HG02970 (cell line): ENCODE data around the gene GPC4.
"Not testable (repeated sequence)": the region's sequence is repeated elsewhere in the genome, so short reads cannot be mapped to it uniquely, and the experiment has no call there.

Source experiments
- ATAC-seq: cut with Tn5 transposase; IDR thresholded peaks from one replicate; pipeline ENCODE4 v1.9.1; 2021; ENCODE audit warnings: mild to moderate bottlenecking, moderate library complexity, moderate number of reproducible peaks; ENCODE audit not compliant: unreplicated experiment, low FRiP score

Gene GPC4

GRCh38 chrX:133308499-133308897 lies 106.8 kb downstream of the GPC4 start:
- no peak for ATAC-seq

DNA sequence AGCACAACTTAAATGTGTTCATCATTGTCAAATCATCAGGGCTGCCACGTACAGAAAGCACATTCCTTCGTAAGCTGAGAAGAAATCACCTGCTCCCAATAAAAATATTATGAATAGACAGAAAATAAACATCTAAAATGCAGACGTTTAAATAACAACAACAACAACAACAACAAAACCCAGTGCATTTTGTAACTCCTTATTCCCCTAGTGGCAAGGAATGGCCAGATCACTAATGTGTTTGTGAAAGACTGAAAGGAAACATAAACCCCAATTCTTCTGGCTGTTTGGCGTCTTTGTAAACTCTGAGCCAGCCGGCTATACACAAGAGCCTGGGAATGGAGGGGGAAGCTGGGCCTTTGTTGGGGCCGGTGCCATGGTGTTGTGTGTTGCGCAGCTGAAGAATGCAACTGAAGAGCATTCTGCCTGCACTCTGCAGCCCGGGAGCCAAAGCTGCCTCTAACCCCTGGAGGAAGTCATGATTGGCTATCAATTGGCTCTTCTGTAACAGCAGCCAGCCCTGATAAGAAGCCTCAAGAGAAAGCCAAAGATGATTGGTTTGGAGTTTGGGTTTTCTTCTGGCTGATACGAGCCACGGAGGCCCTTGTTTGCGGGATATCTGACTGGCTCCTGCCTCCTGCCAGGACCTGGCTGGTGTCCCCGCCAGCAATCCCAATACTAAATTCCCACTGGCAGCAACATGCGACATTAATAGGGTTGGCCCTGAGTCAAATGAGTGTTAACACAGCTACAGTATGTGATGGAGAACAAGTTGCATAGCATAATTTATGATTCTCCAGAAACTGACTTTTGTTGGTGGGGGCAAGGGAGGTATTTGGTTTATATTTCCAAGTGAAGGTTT lies 107.4 kb downstream of the GPC4 start:
- ATAC-seq, result no peak

DNA sequence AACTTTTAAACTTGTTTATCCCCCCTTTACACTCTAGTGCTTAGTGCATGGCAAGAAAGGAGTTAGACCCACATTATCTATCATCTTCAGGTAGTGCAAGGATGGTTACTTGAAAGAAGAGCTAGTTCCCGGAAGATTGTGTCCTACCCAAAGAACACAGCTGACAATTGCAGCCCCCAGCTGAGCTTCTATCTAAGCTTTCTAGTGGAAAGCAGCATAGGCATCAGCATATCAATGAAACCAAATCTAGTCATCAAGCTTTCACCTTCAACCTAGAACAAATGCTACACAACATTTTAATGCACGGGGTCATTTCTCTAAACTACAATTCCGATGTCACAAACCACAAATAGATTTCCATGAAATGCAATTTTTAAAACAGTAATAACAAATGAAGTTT lies 108.2 kb downstream of the GPC4 start:
- ATAC-seq, result no peak

GRCh38 chrX:133306316-133306715 lies 109.0 kb downstream of the GPC4 start:
- no peak for ATAC-seq

DNA sequence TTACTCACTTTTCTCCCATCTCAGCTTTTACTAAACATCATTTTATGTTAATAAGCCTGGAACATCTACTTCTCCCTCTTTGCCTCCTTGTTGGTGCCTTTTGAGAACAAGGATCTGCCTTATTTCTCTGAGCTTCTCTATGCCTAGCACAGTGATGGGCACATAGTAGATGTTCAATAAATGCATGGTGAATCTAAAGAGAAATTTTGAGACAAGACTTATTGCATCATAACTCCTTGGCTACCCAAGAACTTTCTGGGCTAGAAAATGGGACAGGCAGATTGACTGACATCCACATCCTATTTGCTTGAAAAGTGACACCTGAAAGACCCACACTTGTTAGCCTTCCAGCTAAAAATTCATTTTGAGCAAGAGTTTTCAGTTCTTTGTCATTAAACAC lies 109.9 kb downstream of the GPC4 start:
- no peak for ATAC-seq

- ATAC-seq, result no peak
Measured at GRCh38 chrX:133302775-133303445, 112.4 kb downstream of the GPC4 start.

DNA sequence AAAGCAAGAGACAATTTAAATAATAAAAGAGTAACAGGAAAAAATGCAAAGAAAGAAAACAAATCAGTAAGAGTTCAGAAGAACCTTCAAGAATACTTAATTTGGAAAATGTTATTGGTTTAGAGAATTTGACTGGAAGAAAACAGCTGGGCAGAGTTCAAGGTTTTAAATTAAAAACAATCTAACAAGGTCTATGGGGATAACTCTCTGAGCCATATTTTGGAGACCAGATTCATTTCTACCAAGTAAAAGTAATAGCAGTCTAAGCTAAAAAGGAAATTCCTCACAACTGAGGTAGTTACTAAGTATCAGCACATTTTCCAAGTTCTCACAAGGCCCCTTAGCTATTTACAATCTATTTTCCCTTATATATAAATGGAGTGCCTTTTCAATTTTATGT lies 114.7 kb downstream of the GPC4 start:
- no peak for ATAC-seq

DNA sequence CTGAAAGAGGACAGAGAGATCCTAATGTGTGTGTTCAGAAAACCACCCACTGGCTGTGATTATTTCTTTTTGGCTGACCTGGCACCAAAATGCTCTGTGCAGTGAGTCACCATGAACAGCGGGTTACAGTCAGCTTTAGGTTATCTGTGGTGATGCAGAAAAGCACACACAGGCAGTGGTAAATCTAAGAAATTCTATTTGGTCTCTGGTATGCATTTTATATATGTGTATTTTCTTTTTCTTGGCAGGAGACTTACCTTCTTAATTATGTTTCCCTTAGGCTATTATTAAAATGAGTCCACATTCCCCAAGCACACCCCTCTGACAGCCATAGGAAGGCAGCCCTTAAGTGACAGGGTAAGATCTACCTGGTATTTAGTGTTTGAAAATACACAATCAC lies 118.0 kb downstream of the GPC4 start:
- no peak for ATAC-seq

- ATAC-seq, result no peak
Measured at GRCh38 chrX:133294126-133294525, 121.2 kb downstream of the GPC4 start.

DNA sequence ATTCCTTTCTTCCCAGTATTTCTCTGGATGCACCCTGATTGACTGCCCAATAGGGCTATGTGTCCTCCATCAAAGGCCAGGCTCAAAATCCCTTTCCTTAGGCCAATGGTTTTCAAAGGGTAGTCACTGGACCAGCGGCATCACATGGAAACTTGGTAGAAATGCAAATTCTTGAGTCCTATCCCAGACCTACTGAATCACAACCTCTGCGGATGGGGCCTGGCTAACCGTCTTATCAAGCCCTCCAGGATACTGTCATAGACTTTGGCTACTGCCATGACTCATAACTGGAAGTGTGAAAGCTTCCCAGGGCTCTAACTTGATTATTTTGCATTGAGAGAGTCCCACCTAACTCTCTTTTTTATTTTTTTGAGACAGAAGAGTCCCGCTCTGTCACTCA lies 125.2 kb downstream of the GPC4 start:
- ATAC-seq, result no peak

- ATAC-seq, result no peak
Measured at GRCh38 chrX:133287860-133288259, 127.4 kb downstream of the GPC4 start.

GRCh38 chrX:133285341-133285740 lies 129.9 kb downstream of the GPC4 start:
- no peak for ATAC-seq

GRCh38 chrX:133279112-133279730 lies 136.1 kb downstream of the GPC4 start:
- not testable (repeated sequence) for ATAC-seq

- ATAC-seq, result no peak
Measured at GRCh38 chrX:133273180-133273579, 142.1 kb downstream of the GPC4 start.

DNA sequence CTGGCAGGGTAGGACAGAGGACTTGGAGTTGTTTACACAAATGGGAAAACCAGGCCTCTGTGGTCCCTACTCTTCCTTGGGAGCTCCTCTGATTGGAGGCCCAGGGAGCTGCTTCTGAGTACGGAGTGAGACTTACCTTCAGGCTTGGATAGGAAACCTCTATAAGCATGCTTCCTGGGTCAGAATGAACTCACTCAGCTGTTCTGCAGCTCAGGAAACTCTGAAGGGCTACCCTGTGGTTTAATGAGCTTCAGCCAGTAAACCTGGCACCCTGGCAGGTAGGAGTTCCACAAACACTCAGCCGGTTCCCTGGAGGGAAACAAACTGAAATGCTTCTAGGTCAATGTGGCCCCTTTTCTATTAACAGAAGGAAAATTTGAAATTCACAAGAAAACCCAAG lies 146.1 kb downstream of the GPC4 start:
- no peak for ATAC-seq

GRCh38 chrX:133267621-133268020 lies 147.7 kb downstream of the GPC4 start:
- no peak for ATAC-seq

- ATAC-seq, result no peak
Measured at GRCh38 chrX:133265331-133265730, 150.0 kb downstream of the GPC4 start.

GRCh38 chrX:133258481-133258880 lies 156.8 kb downstream of the GPC4 start:
- ATAC-seq, result no peak

DNA sequence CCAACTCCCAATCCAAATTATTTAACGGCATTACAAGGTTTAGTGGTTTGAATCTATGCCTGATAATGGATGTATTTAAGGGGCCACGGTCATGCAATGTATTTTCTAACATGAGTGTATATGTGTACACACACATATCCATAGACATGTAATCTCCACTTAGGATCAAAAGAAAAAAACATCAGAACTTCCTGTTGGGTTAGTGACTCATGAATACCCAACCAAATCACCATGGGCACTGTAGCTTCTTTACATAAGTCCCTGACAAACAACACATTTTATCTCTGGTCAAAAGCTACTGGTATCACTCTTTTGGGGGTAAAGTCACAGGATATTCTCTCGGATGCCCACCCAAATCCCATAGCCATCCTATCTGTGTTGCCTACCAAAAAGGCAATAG lies 160.6 kb downstream of the GPC4 start:
- ATAC-seq, result no peak

GRCh38 chrX:133251204-133251603 lies 164.1 kb downstream of the GPC4 start:
- ATAC-seq, result no peak
